GM21390 (cell line): Measurements from ENCODE around the gene ARID1B.

ENCODE experiments used
- ATAC-seq: cut with Tn5 transposase; IDR thresholded peaks from one replicate; pipeline ENCODE4 v1.9.1; 2021; ENCODE audit not compliant: unreplicated experiment

The ARID1B gene

GRCh38 chr6:157230910-157231309 is 453.7 kb downstream of the ARID1B start:
- no peak for ATAC-seq

- ATAC-seq: no peak
These were observed 455.1 kb downstream of the ARID1B start for GRCh38 chr6:157232161-157232895.

- ATAC-seq: no peak
These were observed 456.0 kb downstream of the ARID1B start for GRCh38 chr6:157233156-157233555.

- no peak for ATAC-seq
These were observed 456.5 kb downstream of the ARID1B start for GRCh38 chr6:157233686-157234085.

GRCh38 chr6:157235600-157236039 is 458.4 kb downstream of the ARID1B start:
- ATAC-seq: no peak

- no peak for ATAC-seq
These were observed 459.0 kb downstream of the ARID1B start for GRCh38 chr6:157236040-157236725.

GRCh38 chr6:157238346-157238745 is 461.2 kb downstream of the ARID1B start:
- no peak for ATAC-seq

- ATAC-seq: no peak
These were observed 462.0 kb downstream of the ARID1B start for GRCh38 chr6:157239148-157239547.

- no peak for ATAC-seq
These were observed 462.5 kb downstream of the ARID1B start for GRCh38 chr6:157239671-157240058.

GRCh38 chr6:157240059-157240959 is 463.1 kb downstream of the ARID1B start:
- ATAC-seq: no peak

- no peak for ATAC-seq
These were observed 463.8 kb downstream of the ARID1B start for GRCh38 chr6:157240960-157241311.

- ATAC-seq: no peak
These were observed 465.6 kb downstream of the ARID1B start for GRCh38 chr6:157242791-157243190.

- no peak for ATAC-seq
These were observed 467.0 kb downstream of the ARID1B start for GRCh38 chr6:157244175-157244574.

GRCh38 chr6:157244780-157245179 is 467.6 kb downstream of the ARID1B start:
- ATAC-seq: no peak

GRCh38 chr6:157245436-157245835 is 468.3 kb downstream of the ARID1B start:
- no peak for ATAC-seq

GRCh38 chr6:157246048-157246630 is 469.0 kb downstream of the ARID1B start:
- no peak for ATAC-seq

- no peak for ATAC-seq
These were observed 469.8 kb downstream of the ARID1B start for GRCh38 chr6:157246771-157247484.

GRCh38 chr6:157248264-157248663 is 471.1 kb downstream of the ARID1B start:
- ATAC-seq: no peak

GRCh38 chr6:157249826-157250225 is 472.6 kb downstream of the ARID1B start:
- no peak for ATAC-seq

GRCh38 chr6:157251586-157252247 is 474.5 kb downstream of the ARID1B start:
- no peak for ATAC-seq
